Hepatocyte (in vitro differentiated cells): ENCODE results near the gene COL19A1. TPM values are rescaled to one million over a fixed set of nuclear protein-coding genes. Genes with fewer than 3 reads are reported as not detected.

Source experiments
- DNase-seq: peaks from one replicate; pipeline ENCODE4 v3.0.0-alpha.2; 2016; ENCODE audit warnings: low spot score
- H2AFZ ChIP-seq: fragments of 200-600 bp; sonication (generic); 2 replicates; pipeline ENCODE4 v1.6.0; 2016; ENCODE audit warnings: antibody characterized with exemption, mild to moderate bottlenecking
- H3K27ac ChIP-seq: fragments of 200-600 bp; sonication (generic); 2 replicates; pipeline ENCODE4 v1.5.1; 2016; ENCODE audit warnings: mild to moderate bottlenecking
- H3K27me3 ChIP-seq: fragments of 200-600 bp; sonication (generic); 2 replicates; pipeline ENCODE4 v1.6.1; 2016
- H3K36me3 ChIP-seq: fragments of 200-600 bp; sonication (generic); replicated peaks from 2 replicates; pipeline ENCODE4 v1.5.1; 2016; ENCODE audit warnings: low read depth; ENCODE audit not compliant: insufficient read depth
- H3K4me1 ChIP-seq: fragments of 200-600 bp; sonication (generic); 2 replicates; pipeline ENCODE4 v1.5.1; 2016; ENCODE audit warnings: mild to moderate bottlenecking, moderate library complexity; ENCODE audit not compliant: insufficient read depth
- H3K4me2 ChIP-seq: fragments of 200-600 bp; sonication (generic); 2 replicates; pipeline ENCODE4 v1.6.0; 2016
- H3K4me3 ChIP-seq: fragments of 200-600 bp; sonication (generic); 2 replicates; pipeline ENCODE4 v1.5.1; 2016; ENCODE audit warnings: mild to moderate bottlenecking
- H3K79me2 ChIP-seq: fragments of 200-600 bp; sonication (generic); 2 replicates; pipeline ENCODE4 v1.6.0; 2017; ENCODE audit warnings: mild to moderate bottlenecking
- H3K9me2 ChIP-seq: fragments of 200-600 bp; sonication (generic); replicated peaks from 2 replicates; pipeline ENCODE4 v1.6.0; 2017; ENCODE audit warnings: mild to moderate bottlenecking; ENCODE audit not compliant: insufficient read depth
- H3K9me3 ChIP-seq: fragments of 200-600 bp; sonication (generic); 2 replicates; pipeline ENCODE4 v1.5.1; 2016; ENCODE audit warnings: low read depth, mild to moderate bottlenecking
- H4K20me1 ChIP-seq: fragments of 200-600 bp; sonication (generic); 2 replicates; pipeline ENCODE4 v1.6.0; 2016; ENCODE audit warnings: mild to moderate bottlenecking; ENCODE audit not compliant: insufficient read depth, poor library complexity, severe bottlenecking
- CTCF ChIP-seq: fragments of 200-600 bp; sonication (generic); IDR thresholded peaks from 2 replicates; pipeline ENCODE4 v1.5.1; 2016; ENCODE audit warnings: antibody characterized with exemption, mild to moderate bottlenecking; ENCODE audit not compliant: poor library complexity
- EZH2 ChIP-seq: fragments of 200-600 bp; sonication (generic); IDR thresholded peaks from 2 replicates; pipeline ENCODE4 v1.6.1; 2016; ENCODE audit warnings: antibody characterized with exemption, mild to moderate bottlenecking, borderline replicate concordance
- EZH2phosphoT487 ChIP-seq: fragments of 200-600 bp; sonication (generic); IDR thresholded peaks from one replicate; pipeline ENCODE4 v1.6.1; 2018; ENCODE audit warnings: antibody characterized with exemption, mild to moderate bottlenecking, low read depth, moderate library complexity; ENCODE audit not compliant: unreplicated experiment, severe bottlenecking
- WGBS: methylation state at CpG from one replicate; pipeline ENCODE4 v1.1.6; 2016; ENCODE audit warnings: low lambda C conversion rate; ENCODE audit errors: missing lambda C conversion rate; 5-methylcytosine and 5-hydroxymethylcytosine counted together
- polyA plus RNA-seq: library from polyadenylated mRNA; unstranded; fragments of >200 nt; fragmentation: Nextera tagmentation; extraction: Ambion mirVana; gene quantifications from 2 replicates; pipeline ENCODE4 v1.2.1, GENCODE V29; 2016
- total RNA-seq: library from RNA; depleted of rRNA; stranded (reverse); fragments of >200 nt; gene quantifications from 2 replicates; pipeline ENCODE4 v1.2.3, GENCODE V29; 2014

COL19A1 gene
- total and polyA plus RNA-seq, 2 experiments from 2014 or later: 1.1 to 1.2 TPM

GRCh38 chr6:70028246-70028645 is 161.9 kb downstream of the COL19A1 start:
- Histone ChIP-seq H3K9me2 (no peaks in the 10 kb centered on the region), H3K4me2 (no peak overlapping the region), H3K4me1 (no peaks in the 10 kb centered on the region), H3K9me3 (no peaks in the 10 kb centered on the region), H4K20me1 (no peaks in the 10 kb centered on the region), H2AFZ (no peak overlapping the region), H3K36me3 (no peaks in the 10 kb centered on the region), H3K79me2 (no peaks in the 10 kb centered on the region), H3K4me3 (no peak overlapping the region), H3K27ac (no peak overlapping the region), H3K27me3 (no peaks in the 10 kb centered on the region)
- WGBS: 67% methylated on average over 1 of the region's 1 CpG
- DNase-seq: no peak
- TF ChIP-seq EZH2phosphoT487 (no peak), CTCF (no peak), EZH2 (no peak)

GRCh38 chr6:70028926-70029325 is 162.6 kb downstream of the COL19A1 start:
- no peak for TF ChIP-seq EZH2phosphoT487
- TF ChIP-seq CTCF: no peak
- no peak for TF ChIP-seq EZH2
- no peaks in the 10 kb centered on the region for H4K20me1 ChIP-seq
- H3K79me2 ChIP-seq: no peaks in the 10 kb centered on the region
- H3K9me2 ChIP-seq: no peaks in the 10 kb centered on the region
- H3K4me2 ChIP-seq: no peak overlapping the region
- DNase-seq: no peak
- H3K36me3 ChIP-seq: no peaks in the 10 kb centered on the region
- H3K4me1 ChIP-seq: no peaks in the 10 kb centered on the region
- no peak overlapping the region for H2AFZ ChIP-seq
- no peaks in the 10 kb centered on the region for H3K27me3 ChIP-seq
- H3K27ac ChIP-seq: no peak overlapping the region
- H3K9me3 ChIP-seq: no peaks in the 10 kb centered on the region
- H3K4me3 ChIP-seq: no peak overlapping the region

GRCh38 chr6:70033781-70034180 is 167.4 kb downstream of the COL19A1 start:
- Histone ChIP-seq H3K9me2 (no peaks in the 10 kb centered on the region), H4K20me1 (no peaks in the 10 kb centered on the region), H3K9me3 (no peaks in the 10 kb centered on the region), H3K4me1 (no peaks in the 10 kb centered on the region), H2AFZ (no peak overlapping the region), H3K4me3 (no peak overlapping the region), H3K36me3 (no peaks in the 10 kb centered on the region), H3K4me2 (no peak overlapping the region), H3K27me3 (no peaks in the 10 kb centered on the region), H3K79me2 (no peaks in the 10 kb centered on the region), H3K27ac (no peak overlapping the region)
- WGBS: 92% methylated on average over 3 of the region's 3 CpGs
- TF ChIP-seq CTCF (no peak), EZH2 (no peak), EZH2phosphoT487 (no peak)
- no peak for DNase-seq

GRCh38 chr6:70037445-70037844 is 171.1 kb downstream of the COL19A1 start:
- Histone ChIP-seq H3K9me2 (no peaks in the 10 kb centered on the region), H3K4me2 (no peak overlapping the region), H3K27ac (no peak overlapping the region), H3K9me3 (no peaks in the 10 kb centered on the region), H4K20me1 (no peaks in the 10 kb centered on the region), H3K36me3 (no peaks in the 10 kb centered on the region), H2AFZ (no peak overlapping the region), H3K4me3 (no peak overlapping the region), H3K79me2 (no peaks in the 10 kb centered on the region), H3K4me1 (no peaks in the 10 kb centered on the region), H3K27me3 (no peaks in the 10 kb centered on the region)
- DNase-seq: no peak
- WGBS: 76% methylated on average over 1 of the region's 1 CpG
- no peak for TF ChIP-seq EZH2phosphoT487
- no peak for TF ChIP-seq EZH2
- no peak for TF ChIP-seq CTCF
